Occipital lobe (tissue), 2 donors: Measurements from ENCODE around the gene TRAF7. TPM values are rescaled to one million over a fixed set of nuclear protein-coding genes. Genes with fewer than 3 reads are reported as not detected.

Source experiments
- DNase-seq: peaks from one replicate; lab custom pipeline; 2025; lab: John Stamatoyannopoulos, UW
- total RNA-seq: library from RNA; depleted of rRNA; stranded (reverse); fragments of >200 nt; gene quantifications from one replicate; pipeline ENCODE4 v1.2.3, GENCODE V29; 2014

The TRAF7 gene
- total RNA-seq, 1 donor from 2014 or later: 35.6 TPM

- peak; percentile 56 for DNase-seq
These were observed 7.5 kb upstream of the TRAF7 start, which contains the start of gene RAB26 for GRCh38 chr16:2147981-2148671. TSS of gene RAB26 (plus strand) at chr16:2148625. CDS start at chr16:2148784, 159 bp downstream.

- DNase-seq: no peak
These were observed 6.6 kb upstream of the TRAF7 start for GRCh38 chr16:2148714-2149629.

- no peak for DNase-seq
These were observed 5.8 kb upstream of the TRAF7 start for GRCh38 chr16:2149630-2150417.

GRCh38 chr16:2150418-2151187, 5.0 kb upstream of the TRAF7 start:
- no peak for DNase-seq

- no peak for DNase-seq
These were observed 4.1 kb upstream of the TRAF7 start for GRCh38 chr16:2151188-2152091.

- no peak for DNase-seq
These were observed 2.7 kb upstream of the TRAF7 start for GRCh38 chr16:2152695-2153506.

GRCh38 chr16:2154533-2155090, 970 bp upstream of the TRAF7 start:
- no peak for DNase-seq

- no peak for DNase-seq
These were observed 631 bp downstream of the TRAF7 start for GRCh38 chr16:2155977-2156848.

GRCh38 chr16:2156849-2157224, 1.3 kb downstream of the TRAF7 start:
- no peak for DNase-seq

GRCh38 chr16:2157480-2158261, 2.1 kb downstream of the TRAF7 start:
- DNase-seq: no peak

GRCh38 chr16:2158262-2158638, 2.7 kb downstream of the TRAF7 start:
- DNase-seq: no peak

- no peak for DNase-seq
These were observed 3.7 kb downstream of the TRAF7 start for GRCh38 chr16:2159175-2159838.

- no peak for DNase-seq
These were observed 5.5 kb downstream of the TRAF7 start for GRCh38 chr16:2160915-2161551.

GRCh38 chr16:2161911-2162310, 6.3 kb downstream of the TRAF7 start:
- DNase-seq: no peak

- DNase-seq: no peak
These were observed 7.1 kb downstream of the TRAF7 start for GRCh38 chr16:2162676-2163118.
